Astrocyte (in vitro differentiated cells and primary cell): ENCODE data around the gene CRX. TPM values are rescaled to one million over a fixed set of nuclear protein-coding genes. Genes with fewer than 3 reads are reported as not detected.

ENCODE experiments used
- DNase-seq: peaks from one replicate; pipeline ENCODE4 v3.0.0-alpha.2; 2010; ENCODE audit warnings: low read depth
- FAIRE-seq: peaks from 2 replicates; lab custom pipeline; 2011; peaks lifted over from hg19 to GRCh38; lab: Jason Lieb, UNC
- H2AFZ ChIP-seq: 2 replicates; pipeline ENCODE4 v1.6.0; 2012; ENCODE audit warnings: low read depth, low read length, inconsistent platforms
- H3K27ac ChIP-seq: 2 replicates; pipeline ENCODE4 v1.5.1; 2011; ENCODE audit warnings: low read depth, low read length, inconsistent platforms
- H3K27me3 ChIP-seq: 2 replicates; pipeline ENCODE4 v1.6.0; 2011; ENCODE audit warnings: low read length, inconsistent platforms; ENCODE audit not compliant: insufficient read depth
- H3K36me3 ChIP-seq: 2 replicates; pipeline ENCODE4 v1.5.1; 2011; ENCODE audit warnings: low read length, inconsistent platforms; ENCODE audit not compliant: insufficient read depth
- H3K4me1 ChIP-seq: 2 replicates; pipeline ENCODE4 v1.5.1; 2011; ENCODE audit warnings: low read length, inconsistent platforms; ENCODE audit not compliant: insufficient read depth
- H3K4me2 ChIP-seq: 2 replicates; pipeline ENCODE4 v1.6.0; 2012; ENCODE audit warnings: low read length, inconsistent platforms
- H3K4me3 ChIP-seq: 2 replicates; pipeline ENCODE4 v1.5.1; 2011; ENCODE audit warnings: low read depth, mild to moderate bottlenecking, low read length, inconsistent platforms; ENCODE audit not compliant: insufficient read depth
- H3K79me2 ChIP-seq: 2 replicates; pipeline ENCODE4 v1.6.0; 2012; ENCODE audit warnings: mild to moderate bottlenecking, low read length, inconsistent platforms; ENCODE audit not compliant: insufficient read depth
- H3K9ac ChIP-seq: 2 replicates; pipeline ENCODE4 v1.6.0; 2012; ENCODE audit warnings: mild to moderate bottlenecking, low read length, inconsistent platforms
- H3K9me3 ChIP-seq: 2 replicates; pipeline ENCODE4 v1.5.1; 2012; ENCODE audit warnings: low read depth, mild to moderate bottlenecking, low read length, inconsistent platforms; ENCODE audit not compliant: insufficient read depth
- H4K20me1 ChIP-seq: 2 replicates; pipeline ENCODE4 v1.6.0; 2012; ENCODE audit warnings: low read length, inconsistent platforms; ENCODE audit not compliant: insufficient read depth
- H3K27ac Mint-ChIP-seq: one replicate; pipeline ENCODE4 v1.8.0; 2021; ENCODE audit warnings: mild to moderate bottlenecking, mixed read lengths; ENCODE audit not compliant: unreplicated experiment
- H3K27me3 Mint-ChIP-seq: one replicate; pipeline ENCODE4 v1.8.0; 2021; ENCODE audit warnings: low read depth, mixed read lengths; ENCODE audit not compliant: unreplicated experiment
- H3K36me3 Mint-ChIP-seq: one replicate; pipeline ENCODE4 v1.8.0; 2021; ENCODE audit warnings: low read depth, mixed read lengths; ENCODE audit not compliant: unreplicated experiment
- H3K4me1 Mint-ChIP-seq: one replicate; pipeline ENCODE4 v1.8.0; 2021; ENCODE audit warnings: low read depth, mixed read lengths; ENCODE audit not compliant: unreplicated experiment
- H3K4me3 Mint-ChIP-seq: one replicate; pipeline ENCODE4 v1.8.0; 2021; ENCODE audit warnings: mild to moderate bottlenecking, moderate library complexity, mixed read lengths; ENCODE audit not compliant: unreplicated experiment
- H3K9me3 Mint-ChIP-seq: one replicate; pipeline ENCODE4 v1.8.0; 2021; ENCODE audit warnings: mild to moderate bottlenecking, mixed read lengths; ENCODE audit not compliant: unreplicated experiment
- EZH2 ChIP-seq: IDR thresholded peaks from 2 replicates; pipeline ENCODE4 v1.6.1; 2012; ENCODE audit warnings: mild to moderate bottlenecking, low read length, inconsistent platforms; ENCODE audit not compliant: insufficient read depth
- total RNA-seq: library from RNA; stranded (reverse); gene quantifications from 2 replicates; pipeline ENCODE4 v1.2.1, GENCODE V29; 2021
- TF ChIP-seq, protein P1 (sequence below): IDR thresholded peaks from 2 replicates; pipeline ENCODE4 v1.5.1; 2011; ENCODE audit warnings: low read depth, mild to moderate bottlenecking, inconsistent platforms, low read length, moderate library complexity; ENCODE audit not compliant: insufficient read depth

Gene CRX
- total RNA-seq, 1 donor from 2014 or later: not detected

GRCh38 chr19:47882890-47883289 is 61.2 kb downstream of the CRX start:
- Histone ChIP-seq H4K20me1 (no peaks in the 10 kb centered on the region), H3K4me2 (no peak overlapping the region), H3K27me3 (no peaks in the 10 kb centered on the region), H3K9ac (no peak overlapping the region), H3K36me3 (no peaks in the 10 kb centered on the region), H3K4me3 (no peak overlapping the region), H3K4me1 (no peaks in the 10 kb centered on the region), H3K9me3 (no peaks in the 10 kb centered on the region), H3K79me2 (no peaks in the 10 kb centered on the region), H2AFZ (no peak overlapping the region), H3K27ac (no peak overlapping the region)
- Mint-ChIP-seq H3K27me3 (peaks cover 13% of the 10 kb centered on the region), H3K9me3 (peaks cover 3% of the 10 kb centered on the region), H3K4me3 (no peak overlapping the region), H3K4me1 (no peaks in the 10 kb centered on the region), H3K36me3 (no peaks in the 10 kb centered on the region), H3K27ac (no peak overlapping the region)
- TF ChIP-seq EZH2: no peak
- TF ChIP-seq, protein P1, sequence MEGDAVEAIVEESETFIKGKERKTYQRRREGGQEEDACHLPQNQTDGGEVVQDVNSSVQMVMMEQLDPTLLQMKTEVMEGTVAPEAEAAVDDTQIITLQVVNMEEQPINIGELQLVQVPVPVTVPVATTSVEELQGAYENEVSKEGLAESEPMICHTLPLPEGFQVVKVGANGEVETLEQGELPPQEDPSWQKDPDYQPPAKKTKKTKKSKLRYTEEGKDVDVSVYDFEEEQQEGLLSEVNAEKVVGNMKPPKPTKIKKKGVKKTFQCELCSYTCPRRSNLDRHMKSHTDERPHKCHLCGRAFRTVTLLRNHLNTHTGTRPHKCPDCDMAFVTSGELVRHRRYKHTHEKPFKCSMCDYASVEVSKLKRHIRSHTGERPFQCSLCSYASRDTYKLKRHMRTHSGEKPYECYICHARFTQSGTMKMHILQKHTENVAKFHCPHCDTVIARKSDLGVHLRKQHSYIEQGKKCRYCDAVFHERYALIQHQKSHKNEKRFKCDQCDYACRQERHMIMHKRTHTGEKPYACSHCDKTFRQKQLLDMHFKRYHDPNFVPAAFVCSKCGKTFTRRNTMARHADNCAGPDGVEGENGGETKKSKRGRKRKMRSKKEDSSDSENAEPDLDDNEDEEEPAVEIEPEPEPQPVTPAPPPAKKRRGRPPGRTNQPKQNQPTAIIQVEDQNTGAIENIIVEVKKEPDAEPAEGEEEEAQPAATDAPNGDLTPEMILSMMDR: no peak
- no peak for FAIRE-seq
- no peak for DNase-seq

- Histone ChIP-seq H3K4me2 (no peak overlapping the region), H3K27ac (no peak overlapping the region), H2AFZ (no peak overlapping the region), H3K36me3 (no peaks in the 10 kb centered on the region), H3K4me3 (no peak overlapping the region), H3K4me1 (no peaks in the 10 kb centered on the region), H3K79me2 (no peaks in the 10 kb centered on the region), H3K9ac (no peak overlapping the region), H3K9me3 (no peaks in the 10 kb centered on the region), H4K20me1 (no peaks in the 10 kb centered on the region), H3K27me3 (no peaks in the 10 kb centered on the region)
- DNase-seq: no peak
- H3K27ac Mint-ChIP-seq: no peak overlapping the region
- TF ChIP-seq, protein P1: no peak
- TF ChIP-seq EZH2: no peak
- H3K9me3 Mint-ChIP-seq: no peaks in the 10 kb centered on the region
- FAIRE-seq: no peak
- no peak overlapping the region for H3K4me3 Mint-ChIP-seq
- H3K4me1 Mint-ChIP-seq: no peaks in the 10 kb centered on the region
- H3K36me3 Mint-ChIP-seq: no peaks in the 10 kb centered on the region
- H3K27me3 Mint-ChIP-seq: peaks cover 12% of the 10 kb centered on the region
Observed at GRCh38 chr19:47885067-47885463, 63.3 kb downstream of the CRX start.

DNA sequence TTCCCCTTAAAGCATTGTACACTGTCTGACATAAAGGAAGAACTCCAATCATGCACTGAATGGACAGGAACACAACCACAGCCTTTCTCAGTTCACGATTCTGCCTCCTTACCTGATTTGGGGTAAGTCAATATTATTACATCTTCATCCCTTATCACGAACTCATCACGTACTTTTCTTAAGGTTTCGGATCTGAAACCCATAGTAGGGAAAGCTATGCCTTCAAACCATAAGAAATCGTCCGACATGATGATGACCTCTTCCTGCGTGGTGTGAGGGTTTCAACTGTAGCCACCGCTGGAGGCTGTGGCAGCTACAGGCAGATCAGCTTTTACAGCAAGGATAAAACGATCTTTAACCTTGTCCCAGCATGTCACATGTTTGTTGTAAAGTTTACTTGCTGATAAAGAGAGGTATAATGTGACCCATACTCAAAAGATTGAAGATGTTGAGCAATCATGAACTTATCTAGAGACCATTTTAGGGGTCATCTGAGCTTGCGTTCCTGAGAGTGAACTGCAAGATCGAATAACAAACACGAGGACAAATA is 64.3 kb downstream of the CRX start, which contains the start of gene SULT2A1:
Gene SULT2A1 (minus strand): TSS at position 306 of the 550 bp plus-strand sequence. CDS start 58 bp downstream, at position 248.
- Histone ChIP-seq H3K9ac (no peak within 1 kb of the TSS), H3K4me3 (no peak within 1 kb of the TSS), H3K4me1 (no peaks in the 10 kb centered on the region), H3K27ac (no peak within 1 kb of the TSS), H4K20me1 (no peaks in the 10 kb centered on the region), H3K36me3 (no peaks in the 10 kb centered on the region), H3K27me3 (no peaks in the 10 kb centered on the region), H3K4me2 (no peak within 1 kb of the TSS), H2AFZ (no peak within 1 kb of the TSS), H3K9me3 (no peaks in the 10 kb centered on the region), H3K79me2 (no peaks in the 10 kb centered on the region)
- no peak for DNase-seq
- TF ChIP-seq EZH2: no peak
- TF ChIP-seq, protein P1: no peak
- Mint-ChIP-seq H3K4me3 (no peak within 1 kb of the TSS), H3K27ac (no peak within 1 kb of the TSS), H3K36me3 (no peaks in the 10 kb centered on the region), H3K27me3 (peaks cover 12% of the 10 kb centered on the region), H3K4me1 (no peaks in the 10 kb centered on the region), H3K9me3 (no peaks in the 10 kb centered on the region)
- FAIRE-seq: no peak
